ENCODE data around the gene ELAVL3.

Gene ELAVL3

GRCh38 chr19:11465600-11465999 is 15.2 kb downstream of the ELAVL3 start:
- ATAC-seq (ENCODE audit: insufficient read depth, low read depth) (no peak), DNase-seq (no peak)
- H3K4me3 ChIP-seq (ENCODE audit: low read depth in 1 of 2, low read length in 2 of 2), result no peak overlapping the region
- no peaks in the 10 kb centered on the region for H3K4me1 ChIP-seq (ENCODE audit: insufficient read depth, low read length)
- H3K27me3 ChIP-seq (ENCODE audit: insufficient read depth, low read length, poor library complexity), result no peaks in the 10 kb centered on the region
- no peak overlapping the region for H3K9ac ChIP-seq (ENCODE audit: low read depth, low read length)
- no peaks in the 10 kb centered on the region for H4K20me1 ChIP-seq (ENCODE audit: insufficient read depth, low read length)
- H3K9me3 ChIP-seq (ENCODE audit: insufficient read depth, low read length, severe bottlenecking), result no peaks in the 10 kb centered on the region
- H3K27ac ChIP-seq (ENCODE audit: low read length), result no peak overlapping the region
- no peak overlapping the region for H3K4me2 ChIP-seq (ENCODE audit: insufficient read depth, low read length)
- H3K36me3 ChIP-seq (ENCODE audit: insufficient read depth, low read length), result no peaks in the 10 kb centered on the region
- TF ChIP-seq, protein P1, sequence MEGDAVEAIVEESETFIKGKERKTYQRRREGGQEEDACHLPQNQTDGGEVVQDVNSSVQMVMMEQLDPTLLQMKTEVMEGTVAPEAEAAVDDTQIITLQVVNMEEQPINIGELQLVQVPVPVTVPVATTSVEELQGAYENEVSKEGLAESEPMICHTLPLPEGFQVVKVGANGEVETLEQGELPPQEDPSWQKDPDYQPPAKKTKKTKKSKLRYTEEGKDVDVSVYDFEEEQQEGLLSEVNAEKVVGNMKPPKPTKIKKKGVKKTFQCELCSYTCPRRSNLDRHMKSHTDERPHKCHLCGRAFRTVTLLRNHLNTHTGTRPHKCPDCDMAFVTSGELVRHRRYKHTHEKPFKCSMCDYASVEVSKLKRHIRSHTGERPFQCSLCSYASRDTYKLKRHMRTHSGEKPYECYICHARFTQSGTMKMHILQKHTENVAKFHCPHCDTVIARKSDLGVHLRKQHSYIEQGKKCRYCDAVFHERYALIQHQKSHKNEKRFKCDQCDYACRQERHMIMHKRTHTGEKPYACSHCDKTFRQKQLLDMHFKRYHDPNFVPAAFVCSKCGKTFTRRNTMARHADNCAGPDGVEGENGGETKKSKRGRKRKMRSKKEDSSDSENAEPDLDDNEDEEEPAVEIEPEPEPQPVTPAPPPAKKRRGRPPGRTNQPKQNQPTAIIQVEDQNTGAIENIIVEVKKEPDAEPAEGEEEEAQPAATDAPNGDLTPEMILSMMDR (IDR thresholded peaks at IDR 0.05; ENCODE audit: borderline replicate concordance, extremely low read depth, low read length, poor library complexity, severe bottlenecking), result no peak
- no peak for TF ChIP-seq EZH2 (IDR thresholded peaks at IDR 0.05; ENCODE audit: borderline replicate concordance, low read depth, low read length, severe bottlenecking)
- no peaks in the 10 kb centered on the region for H3K79me2 ChIP-seq (ENCODE audit: insufficient read depth, low read length)
- H2AFZ ChIP-seq (ENCODE audit: low read depth, low read length), result no peak overlapping the region

DNA sequence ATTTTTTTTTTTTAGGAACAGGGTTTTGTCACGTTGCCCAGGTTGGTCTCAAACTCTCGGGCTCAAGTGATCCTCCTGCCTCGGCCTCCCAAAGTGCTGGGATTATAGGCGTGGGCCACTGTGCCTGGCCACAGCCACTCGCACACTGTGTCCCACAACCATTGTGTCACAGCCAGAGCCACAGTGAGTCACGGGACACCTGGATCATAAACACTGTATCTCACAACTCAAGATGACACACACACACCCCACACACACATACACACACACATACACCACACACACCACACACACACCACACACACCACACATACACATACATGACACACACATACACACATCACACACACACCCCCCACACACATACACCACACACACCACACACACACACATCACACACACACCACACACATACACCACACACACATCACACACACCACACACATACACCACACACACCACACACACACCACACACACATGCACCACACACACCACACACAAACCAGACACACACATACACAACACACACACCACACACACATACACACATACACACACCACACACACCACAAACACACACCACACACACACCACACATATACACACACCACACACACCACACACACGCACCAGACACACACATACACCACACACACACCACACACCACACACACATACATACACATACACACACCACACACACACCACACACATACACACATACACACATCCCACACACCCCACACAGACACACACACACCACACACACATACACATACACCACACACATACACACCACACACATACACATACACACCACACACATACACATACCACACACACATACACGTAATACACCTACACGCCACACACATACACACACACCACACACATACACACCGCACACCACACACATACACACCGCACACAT is 16.2 kb downstream of the ELAVL3 start:
- no peak overlapping the region for H3K4me2 ChIP-seq (ENCODE audit: insufficient read depth, low read length)
- no peaks in the 10 kb centered on the region for H3K9me3 ChIP-seq (ENCODE audit: insufficient read depth, low read length, severe bottlenecking)
- no peaks in the 10 kb centered on the region for H3K27me3 ChIP-seq (ENCODE audit: insufficient read depth, low read length, poor library complexity)
- H3K9ac ChIP-seq (ENCODE audit: low read depth, low read length), result no peak overlapping the region
- no peaks in the 10 kb centered on the region for H3K79me2 ChIP-seq (ENCODE audit: insufficient read depth, low read length)
- ATAC-seq (ENCODE audit: insufficient read depth, low read depth), result no peak
- no peaks in the 10 kb centered on the region for H3K4me1 ChIP-seq (ENCODE audit: insufficient read depth, low read length)
- TF ChIP-seq, protein P1 (IDR thresholded peaks at IDR 0.05; ENCODE audit: borderline replicate concordance, extremely low read depth, low read length, poor library complexity, severe bottlenecking), result no peak
- TF ChIP-seq EZH2 (IDR thresholded peaks at IDR 0.05; ENCODE audit: borderline replicate concordance, low read depth, low read length, severe bottlenecking), result no peak
- H3K36me3 ChIP-seq (ENCODE audit: insufficient read depth, low read length), result no peaks in the 10 kb centered on the region
- H3K4me3 ChIP-seq (ENCODE audit: low read depth in 1 of 2, low read length in 2 of 2), result no peak overlapping the region
- H3K27ac ChIP-seq (ENCODE audit: low read length), result no peak overlapping the region
- DNase-seq, result no peak
- no peaks in the 10 kb centered on the region for H4K20me1 ChIP-seq (ENCODE audit: insufficient read depth, low read length)
- no peak overlapping the region for H2AFZ ChIP-seq (ENCODE audit: low read depth, low read length)

DNA sequence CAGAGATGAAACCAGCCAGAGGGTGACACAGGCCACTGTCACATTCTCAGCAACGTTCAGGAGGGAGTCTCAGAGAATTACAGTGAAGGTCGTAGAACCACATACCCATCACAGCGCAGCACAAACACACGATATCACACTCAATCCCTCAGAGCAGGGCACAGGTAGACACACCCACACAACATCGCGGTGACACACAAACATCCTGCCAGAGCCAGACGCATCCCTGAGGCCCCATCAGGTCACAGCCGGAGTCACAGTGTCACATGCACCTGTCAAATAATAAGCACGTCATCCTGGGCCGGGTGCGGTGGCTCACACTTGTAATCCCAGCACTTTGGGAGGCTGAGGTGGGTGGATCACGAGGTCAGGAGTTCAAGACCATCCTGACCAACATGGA is 17.5 kb downstream of the ELAVL3 start:
- Histone ChIP-seq H3K9ac (ENCODE audit: low read depth, low read length) (no peak overlapping the region), H3K4me3 (ENCODE audit: low read depth in 1 of 2, low read length in 2 of 2) (no peak overlapping the region), H2AFZ (ENCODE audit: low read depth, low read length) (no peak overlapping the region), H3K9me3 (ENCODE audit: insufficient read depth, low read length, severe bottlenecking) (no peaks in the 10 kb centered on the region), H4K20me1 (ENCODE audit: insufficient read depth, low read length) (no peaks in the 10 kb centered on the region), H3K27me3 (ENCODE audit: insufficient read depth, low read length, poor library complexity) (no peaks in the 10 kb centered on the region), H3K4me1 (ENCODE audit: insufficient read depth, low read length) (no peaks in the 10 kb centered on the region), H3K36me3 (ENCODE audit: insufficient read depth, low read length) (no peaks in the 10 kb centered on the region), H3K27ac (ENCODE audit: low read length) (no peak overlapping the region), H3K79me2 (ENCODE audit: insufficient read depth, low read length) (no peaks in the 10 kb centered on the region), H3K4me2 (ENCODE audit: insufficient read depth, low read length) (no peak overlapping the region)
- DNase-seq, result no peak
- no peak for ATAC-seq (ENCODE audit: insufficient read depth, low read depth)
- TF ChIP-seq, protein P1 (IDR thresholded peaks at IDR 0.05; ENCODE audit: borderline replicate concordance, extremely low read depth, low read length, poor library complexity, severe bottlenecking), result no peak
- TF ChIP-seq EZH2 (IDR thresholded peaks at IDR 0.05; ENCODE audit: borderline replicate concordance, low read depth, low read length, severe bottlenecking), result no peak
